Left ventricle myocardium inferior (tissue), 1 donor: ENCODE measurements around the gene ELP1. TPM values are rescaled to one million over a fixed set of nuclear protein-coding genes. Genes with fewer than 3 reads are reported as not detected.
A peak's percentile ranks its signal among the peaks of the same experiment; 100 is the strongest.

Experiments
- DNase-seq: peaks from one replicate; pipeline ENCODE4 v3.0.0-alpha.2; 2020
- H3K27ac ChIP-seq: fragments of 200-600 bp; replicated peaks from 2 replicates; pipeline ENCODE4 v1.8.0; 2021
- H3K27me3 ChIP-seq: fragments of 200-600 bp; 2 replicates; pipeline ENCODE4 v1.8.0; 2021; ENCODE audit warnings: low read depth
- H3K36me3 ChIP-seq: fragments of 200-600 bp; 2 replicates; pipeline ENCODE4 v1.8.0; 2021
- H3K4me1 ChIP-seq: fragments of 200-600 bp; 2 replicates; pipeline ENCODE4 v1.8.0; 2021
- H3K4me3 ChIP-seq: fragments of 200-600 bp; 2 replicates; pipeline ENCODE4 v1.8.0; 2021; ENCODE audit warnings: mild to moderate bottlenecking, moderate library complexity
- H3K9me3 ChIP-seq: fragments of 200-600 bp; replicated peaks from 2 replicates; pipeline ENCODE4 v1.8.0; 2021
- CTCF ChIP-seq: fragments of 200-600 bp; IDR thresholded peaks from 2 replicates; pipeline ENCODE4 v1.8.0; 2021; ENCODE audit warnings: antibody characterized with exemption, mild to moderate bottlenecking, borderline replicate concordance
- intact Hi-C: fragments of 100-400 bp; cut with micrococcal nuclease; formaldehyde crosslinking; loops from one replicate; pipeline ENCODE4 v1.11.0; 2022
- total RNA-seq: library from RNA; stranded (reverse); fragmentation: NEBNext Ultra II Directional; extraction: Animal tissue kit (Norgen Biotek cat#: 25700); gene quantifications from one replicate; pipeline ENCODE4 v1.2.1, GENCODE V29; 2021
- donor health status: DM: no; HTN: yes; CAD: no; lungs with severe emphysema.

The ELP1 gene
- total RNA-seq, 1 donor from 2014 or later, result 21.4 TPM

GRCh38 chr9:108869092-108869725 lies 64.7 kb downstream of the ELP1 start:
- DNase-seq, result no peak
- Histone ChIP-seq H3K27me3 (no peaks in the 10 kb centered on the region), H3K36me3 (peaks cover 62% of the 10 kb centered on the region), H3K9me3 (no peaks in the 10 kb centered on the region), H3K4me1 (peaks cover 15% of the 10 kb centered on the region), H3K27ac (no peak overlapping the region), H3K4me3 (no peak overlapping the region)
- TF ChIP-seq CTCF, result no peak
- intact Hi-C loops, result no loop called here

GRCh38 chr9:108867829-108868228 lies 66.1 kb downstream of the ELP1 start:
- TF ChIP-seq CTCF, result no peak
- Histone ChIP-seq H3K4me3 (no peak overlapping the region), H3K27me3 (no peaks in the 10 kb centered on the region), H3K36me3 (peaks cover 49% of the 10 kb centered on the region), H3K27ac (no peak overlapping the region), H3K9me3 (no peaks in the 10 kb centered on the region), H3K4me1 (peaks cover 15% of the 10 kb centered on the region)
- intact Hi-C loops, result no loop called here
- DNase-seq, result no peak

- Histone ChIP-seq H3K9me3 (no peaks in the 10 kb centered on the region), H3K4me1 (peaks cover 15% of the 10 kb centered on the region), H3K4me3 (no peak overlapping the region), H3K27ac (no peak overlapping the region), H3K36me3 (peaks cover 44% of the 10 kb centered on the region), H3K27me3 (no peaks in the 10 kb centered on the region)
- DNase-seq, result no peak
- no peak for TF ChIP-seq CTCF
- intact Hi-C loops, result no loop called here
Measured at GRCh38 chr9:108867116-108867515, 66.8 kb downstream of the ELP1 start.

GRCh38 chr9:108866001-108866420 lies 67.9 kb downstream of the ELP1 start:
- DNase-seq, result no peak
- Histone ChIP-seq H3K27ac (peak overlapping the region; percentile 29), H3K4me1 (peaks cover 15% of the 10 kb centered on the region), H3K27me3 (no peaks in the 10 kb centered on the region), H3K4me3 (no peak overlapping the region), H3K36me3 (peaks cover 33% of the 10 kb centered on the region), H3K9me3 (no peaks in the 10 kb centered on the region)
- no peak for TF ChIP-seq CTCF
- intact Hi-C loops, result no loop called here

GRCh38 chr9:108865037-108865436 lies 68.9 kb downstream of the ELP1 start:
- peaks cover 15% of the 10 kb centered on the region for H3K4me1 ChIP-seq
- H3K36me3 ChIP-seq, result peaks cover 23% of the 10 kb centered on the region
- intact Hi-C loops, result no loop called here
- no peak overlapping the region for H3K4me3 ChIP-seq
- no peaks in the 10 kb centered on the region for H3K9me3 ChIP-seq
- no peaks in the 10 kb centered on the region for H3K27me3 ChIP-seq
- no peak for DNase-seq
- no peak overlapping the region for H3K27ac ChIP-seq
- no peak for TF ChIP-seq CTCF
